Aorta (tissue), 5 donors: ENCODE results near the gene MYCBPAP. TPM values are rescaled to one million over a fixed set of nuclear protein-coding genes. Genes with fewer than 3 reads are reported as not detected.

Experiments used
- ATAC-seq: fragments of 200-7000 bp; cut with Tn5 transposase; one replicate; pipeline ENCODE4 v1.9.1; 2022; ENCODE audit warnings: moderate library complexity; ENCODE audit not compliant: low FRiP score
- DNase-seq, 2 donors: peaks; one replicate each; pipeline ENCODE4 v3.0.0-alpha.2; 2020
- H3K27ac ChIP-seq, 2 donors: one replicate each; pipeline ENCODE4 v1.5.1; 2013; ENCODE audit warnings: low read length in 2 of 2, mild to moderate bottlenecking in 2 of 2, moderate library complexity in 2 of 2, control low read depth in 1 of 2, inconsistent platforms in 1 of 2, low read depth in 1 of 2
- H3K27me3 ChIP-seq, 2 donors: one replicate each; pipeline ENCODE4 v1.6.1; 2013; ENCODE audit warnings: control low read depth in 1 of 2, low read length in 1 of 2, mild to moderate bottlenecking in 1 of 2, moderate library complexity in 1 of 2; ENCODE audit not compliant: insufficient read depth in 2 of 2, control insufficient read depth in 1 of 2
- H3K36me3 ChIP-seq, 2 donors: one replicate each; pipeline ENCODE4 v1.6.1; 2013; ENCODE audit warnings: control low read depth in 1 of 2, low read length in 1 of 2, mild to moderate bottlenecking in 1 of 2; ENCODE audit not compliant: insufficient read depth in 2 of 2, control insufficient read depth in 1 of 2
- H3K4me1 ChIP-seq, 2 donors: one replicate each; pipeline ENCODE4 v1.6.1; 2013; ENCODE audit warnings: low read length in 2 of 2, control low read depth in 1 of 2, mild to moderate bottlenecking in 1 of 2, moderate library complexity in 1 of 2; ENCODE audit not compliant: insufficient read depth in 2 of 2, control insufficient read depth in 1 of 2
- H3K4me3 ChIP-seq, 2 donors: one replicate each; pipeline ENCODE4 v1.5.1; 2013; ENCODE audit warnings: low read length in 2 of 2, control low read depth in 1 of 2, mild to moderate bottlenecking in 1 of 2
- H3K9me3 ChIP-seq: one replicate; pipeline ENCODE4 v1.6.1; 2013; ENCODE audit warnings: mild to moderate bottlenecking, low read length; ENCODE audit not compliant: control insufficient read depth
- WGBS, 2 donors: extraction: QIAGEN DNeasy Blood & Tissue Kit; methylation state at CpG; one replicate each; pipeline ENCODE4 v1.1.7; 2013; 5-methylcytosine and 5-hydroxymethylcytosine counted together
- intact Hi-C, 2 donors: fragments of 100-400 bp; cut with DNase I; formaldehyde crosslinking; loops; one replicate each; pipeline versions ENCODE4 v1.14.2 to v1.15.0; 2022
- polyA plus RNA-seq, 2 donors: library from polyadenylated mRNA; stranded (reverse); fragments of 200-250 nt; gene quantifications; one replicate each; pipeline ENCODE4 v1.2.3, GENCODE V29; 2013
- total RNA-seq, 2 donors: library from RNA; stranded (reverse); fragmentation: NEBNext Ultra II Directional; extraction: Animal tissue kit (Norgen Biotek cat#: 25700); gene quantifications; one replicate each; pipeline ENCODE4 v1.2.1, GENCODE V29; 2021
- donor health status: healthy with polysubstance abuse.
- donor health status: Bipolar disorder and iron deficiency.
- donor health status: DM: no; HTN: no; CAD: no.
- donor health status: DM: no; HTN: no; CAD: no.
- donor health status: DM: yes; HTN: yes; CAD: no.

MYCBPAP gene
- total and polyA plus RNA-seq, 4 donors: 0.77 to 1.8 (median 1.1) TPM

DNA sequence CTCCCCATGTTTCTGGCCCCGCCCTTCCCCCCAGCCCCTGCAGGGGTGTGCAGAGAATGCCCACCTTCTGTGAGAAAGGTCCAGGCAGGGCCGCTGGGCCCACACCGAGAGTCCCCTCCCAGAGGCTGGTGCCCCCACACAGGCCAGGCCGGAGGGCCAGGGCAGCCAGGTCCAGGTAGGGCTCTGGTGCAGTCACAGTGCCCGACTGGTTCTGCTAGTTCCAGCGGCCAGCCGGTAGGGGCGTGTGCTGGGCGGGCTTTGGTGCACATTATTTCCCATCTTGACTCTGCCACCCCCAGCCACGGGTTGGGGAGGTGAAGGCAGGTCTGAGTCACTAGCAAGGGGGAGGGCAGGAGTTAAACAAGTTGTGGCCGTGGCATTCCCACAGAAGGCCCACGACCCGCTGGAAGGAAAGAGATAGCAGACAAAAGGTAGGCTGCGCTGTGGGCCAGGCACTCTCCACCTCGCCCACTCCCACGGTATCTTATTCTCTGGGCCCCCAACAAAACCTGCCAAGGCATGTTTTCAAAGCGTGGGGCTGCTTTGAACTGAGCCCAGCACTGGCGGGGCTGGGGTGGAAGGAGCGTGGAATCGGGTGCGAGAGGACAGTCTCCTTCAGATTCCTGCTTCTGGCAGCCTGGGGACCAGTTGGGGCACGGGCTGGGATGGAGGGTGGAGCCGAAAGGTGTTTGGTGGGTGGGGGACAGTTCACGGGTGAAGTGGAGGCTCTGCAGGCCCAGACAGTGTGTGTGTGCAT, 26.2 kb downstream of the MYCBPAP start:
- no peaks in the 10 kb centered on the region for H3K36me3 ChIP-seq
- 61 to 70% methylated on average over 24 of the region's 24 CpGs for WGBS, 2 donors
- no peak overlapping the region for H3K4me3 ChIP-seq
- intact Hi-C loops: no loop called here
- no peak for DNase-seq
- H3K27me3 ChIP-seq: peaks cover 0 to 2% of the 10 kb centered on the region in 2 donors
- no peaks in the 10 kb centered on the region for H3K9me3 ChIP-seq
- H3K4me1 ChIP-seq: no peaks in the 10 kb centered on the region
- no peak overlapping the region for H3K27ac ChIP-seq
- no peak for ATAC-seq

DNA sequence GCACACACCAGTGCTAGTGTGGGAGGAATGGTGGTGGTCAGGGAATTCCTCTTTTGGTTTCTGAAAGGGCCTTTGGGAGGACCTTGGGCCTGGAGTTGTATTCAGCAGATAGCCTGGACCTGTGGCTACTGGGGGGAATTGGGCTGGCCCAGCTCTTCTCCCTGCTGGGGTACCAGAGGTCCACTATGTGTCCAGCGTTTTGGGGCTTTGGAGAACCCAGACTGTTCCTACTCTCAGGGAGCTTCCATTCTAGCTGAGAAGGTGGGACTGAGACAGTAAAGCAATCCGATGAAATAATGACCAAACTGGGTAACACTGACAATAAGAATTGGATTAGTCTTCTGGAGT, 26.7 kb downstream of the MYCBPAP start:
- intact Hi-C loops: no loop called here
- Histone ChIP-seq H3K4me1 (no peaks in the 10 kb centered on the region), H3K27ac (no peak overlapping the region), H3K27me3 (peaks cover 0 to 2% of the 10 kb centered on the region in 2 donors), H3K36me3 (no peaks in the 10 kb centered on the region), H3K9me3 (no peaks in the 10 kb centered on the region), H3K4me3 (no peak overlapping the region)
- DNase-seq (no peak), ATAC-seq (no peak)
- 95 to 100% methylated on average over 2 of the region's 2 CpGs for WGBS, 2 donors

DNA sequence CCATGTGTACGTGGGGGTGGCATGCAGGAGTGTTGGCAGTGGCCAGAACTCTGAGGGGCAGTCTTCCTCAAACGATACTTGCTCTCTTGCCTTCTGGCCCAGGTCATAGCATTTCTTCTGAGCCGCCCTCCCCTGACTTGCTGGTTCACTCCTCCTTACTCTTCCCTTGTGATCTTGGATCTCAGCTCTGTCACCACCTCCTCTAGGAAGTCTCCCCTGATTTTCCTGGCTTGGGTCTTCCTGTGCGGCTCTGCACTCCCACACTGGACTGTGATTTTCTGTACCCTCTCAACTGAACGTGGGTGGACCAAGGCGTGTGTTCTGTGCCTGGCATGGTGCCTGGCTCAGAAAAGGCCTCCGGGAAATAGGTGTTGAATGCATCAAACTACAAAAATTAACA, 27.2 kb downstream of the MYCBPAP start:
- no peaks in the 10 kb centered on the region for H3K36me3 ChIP-seq
- no peaks in the 10 kb centered on the region for H3K4me1 ChIP-seq
- no peak overlapping the region for H3K4me3 ChIP-seq
- DNase-seq: no peak
- WGBS, 2 donors: 78 to 79% methylated on average over 7 of the region's 7 CpGs
- no peaks in the 10 kb centered on the region for H3K9me3 ChIP-seq
- intact Hi-C loops: no loop called here
- no peak overlapping the region for H3K27ac ChIP-seq
- H3K27me3 ChIP-seq: peaks cover 0 to 2% of the 10 kb centered on the region in 2 donors
- ATAC-seq: no peak

GRCh38 chr17:50536683-50537646, 28.7 kb downstream of the MYCBPAP start:
- intact Hi-C loops: no loop called here
- Histone ChIP-seq H3K27me3 (no peaks in the 10 kb centered on the region), H3K4me1 (no peaks in the 10 kb centered on the region), H3K9me3 (no peaks in the 10 kb centered on the region), H3K36me3 (no peaks in the 10 kb centered on the region), H3K4me3 (no peak overlapping the region), H3K27ac (no peak overlapping the region)
- no peak for DNase-seq
- no peak for ATAC-seq
- 94 to 97% methylated on average over 45 of the region's 45 CpGs for WGBS, 2 donors

DNA sequence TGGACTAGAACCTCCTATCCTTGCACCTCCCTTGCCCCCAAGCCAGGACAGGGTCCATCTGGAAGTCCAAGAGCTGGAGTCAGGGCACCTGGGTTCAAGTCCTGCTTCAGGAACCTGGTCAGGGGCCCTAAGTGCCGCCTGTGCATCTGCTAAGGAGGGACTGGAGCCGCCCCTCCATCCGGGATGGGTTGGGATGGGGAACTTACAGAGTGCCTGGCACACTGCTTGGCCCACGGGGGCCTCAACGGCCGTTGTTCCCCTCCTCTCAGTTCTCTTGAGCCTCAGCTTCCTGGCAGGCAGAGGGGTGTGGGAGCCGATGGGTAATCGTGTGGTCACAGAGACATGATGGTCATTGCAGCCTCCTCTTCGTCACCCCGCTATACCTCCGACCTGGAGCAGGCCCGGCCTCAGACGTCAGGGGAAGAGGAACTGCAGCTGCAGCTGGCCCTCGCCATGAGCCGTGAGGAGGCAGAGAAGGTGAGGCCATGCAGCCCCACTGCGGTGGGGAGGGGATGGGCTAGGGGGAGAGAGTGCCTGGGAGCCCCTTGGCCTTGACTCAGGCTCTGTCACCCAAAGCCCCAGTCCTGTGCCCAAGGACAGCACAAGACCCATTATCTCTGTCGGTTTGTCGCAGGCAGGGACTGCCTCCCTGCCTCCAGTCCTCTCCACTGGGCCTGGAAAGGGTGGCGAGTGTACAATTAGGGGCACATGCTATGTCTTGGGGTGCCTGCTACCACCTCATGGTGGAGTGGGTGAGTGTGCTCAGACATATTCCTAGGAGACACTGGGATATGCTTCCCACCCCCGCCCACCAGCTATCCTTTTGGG, 29.7 kb downstream of the MYCBPAP start:
- H3K27ac ChIP-seq: no peak overlapping the region
- ATAC-seq (no peak), DNase-seq (no peak)
- no peaks in the 10 kb centered on the region for H3K4me1 ChIP-seq
- H3K9me3 ChIP-seq: no peaks in the 10 kb centered on the region
- no peaks in the 10 kb centered on the region for H3K36me3 ChIP-seq
- no peaks in the 10 kb centered on the region for H3K27me3 ChIP-seq
- intact Hi-C loops: no loop called here
- 90 to 92% methylated on average over 18 to 20 of the region's 20 CpGs for WGBS, 2 donors
- no peak overlapping the region for H3K4me3 ChIP-seq

GRCh38 chr17:50538549-50539410, 30.5 kb downstream of the MYCBPAP start:
- WGBS, 2 donors: 82 to 85% methylated on average over 19 to 20 of the region's 20 CpGs
- no peaks in the 10 kb centered on the region for H3K36me3 ChIP-seq
- intact Hi-C loops: no loop called here
- no peaks in the 10 kb centered on the region for H3K27me3 ChIP-seq
- ATAC-seq (no peak), DNase-seq (no peak)
- H3K27ac ChIP-seq: no peak overlapping the region
- no peaks in the 10 kb centered on the region for H3K4me1 ChIP-seq
- no peaks in the 10 kb centered on the region for H3K9me3 ChIP-seq
- H3K4me3 ChIP-seq: no peak overlapping the region

GRCh38 chr17:50539762-50540559, 31.7 kb downstream of the MYCBPAP start:
- intact Hi-C loops: loop anchor here (5.0 to 10.0 kb wide), 2 partner anchors 58 to 405 kb away; no protein-coding TSS in a partner anchor
- no peak overlapping the region for H3K27ac ChIP-seq
- DNase-seq (no peak), ATAC-seq (no peak)
- WGBS, 2 donors: 78 to 83% methylated on average over 15 of the region's 15 CpGs
- no peaks in the 10 kb centered on the region for H3K4me1 ChIP-seq
- no peaks in the 10 kb centered on the region for H3K9me3 ChIP-seq
- H3K4me3 ChIP-seq: no peak overlapping the region
- H3K36me3 ChIP-seq: no peaks in the 10 kb centered on the region
- H3K27me3 ChIP-seq: no peaks in the 10 kb centered on the region
